ENCODE measurements around the gene NUP210L. TPM values are rescaled to one million over a fixed set of nuclear protein-coding genes. Genes with fewer than 3 reads are reported as not detected.

NUP210L gene
- total RNA-seq, 1 donor from 2014 or later: not detected

DNA sequence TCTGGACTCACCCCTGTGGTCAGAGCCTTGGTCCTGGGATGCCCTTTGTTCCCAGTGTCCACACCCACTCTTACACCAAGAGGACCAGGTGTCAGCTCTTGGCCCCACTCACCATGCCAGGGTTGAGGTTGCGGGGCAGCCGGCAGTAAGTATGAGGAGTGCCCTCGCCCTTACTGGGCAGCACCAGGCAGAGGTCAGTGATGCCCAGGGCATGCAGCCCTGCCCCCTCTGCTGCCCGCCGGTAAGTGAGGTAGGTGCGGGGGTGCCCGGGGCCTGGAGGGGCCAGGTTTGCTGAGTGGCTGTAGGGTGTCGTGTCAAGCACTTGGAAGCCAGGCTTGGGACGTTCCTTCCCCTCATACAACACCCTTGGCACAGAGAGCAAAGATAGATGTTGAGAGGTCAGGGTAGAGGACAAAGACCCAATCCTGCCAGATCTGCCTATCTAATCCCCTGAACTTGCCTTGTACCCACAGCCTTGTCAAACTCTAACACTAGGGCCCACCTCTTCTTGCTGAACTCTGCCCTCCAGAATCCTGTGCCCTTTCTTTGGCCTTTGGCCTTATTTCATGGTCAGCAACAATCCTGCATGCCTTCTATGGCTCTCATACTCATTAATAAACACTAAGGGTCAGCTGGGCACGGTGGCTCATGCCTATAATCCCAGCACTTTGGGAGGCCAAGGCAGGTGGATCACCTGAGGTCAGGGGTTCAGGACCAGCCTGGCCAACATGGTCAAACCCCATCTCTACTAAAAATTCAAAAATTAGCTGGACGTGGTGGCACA, 211.9 kb downstream of the NUP210L start:
- Histone ChIP-seq H3K4me3 (ENCODE audit: low read depth, low read length) (no peak overlapping the region), H3K36me3 (ENCODE audit: control insufficient read depth, insufficient read depth, low read length) (peaks cover 2% of the 10 kb centered on the region), H3K27me3 (ENCODE audit: control insufficient read depth, insufficient read depth, low read length) (no peaks in the 10 kb centered on the region)
- TF ChIP-seq, protein P1, sequence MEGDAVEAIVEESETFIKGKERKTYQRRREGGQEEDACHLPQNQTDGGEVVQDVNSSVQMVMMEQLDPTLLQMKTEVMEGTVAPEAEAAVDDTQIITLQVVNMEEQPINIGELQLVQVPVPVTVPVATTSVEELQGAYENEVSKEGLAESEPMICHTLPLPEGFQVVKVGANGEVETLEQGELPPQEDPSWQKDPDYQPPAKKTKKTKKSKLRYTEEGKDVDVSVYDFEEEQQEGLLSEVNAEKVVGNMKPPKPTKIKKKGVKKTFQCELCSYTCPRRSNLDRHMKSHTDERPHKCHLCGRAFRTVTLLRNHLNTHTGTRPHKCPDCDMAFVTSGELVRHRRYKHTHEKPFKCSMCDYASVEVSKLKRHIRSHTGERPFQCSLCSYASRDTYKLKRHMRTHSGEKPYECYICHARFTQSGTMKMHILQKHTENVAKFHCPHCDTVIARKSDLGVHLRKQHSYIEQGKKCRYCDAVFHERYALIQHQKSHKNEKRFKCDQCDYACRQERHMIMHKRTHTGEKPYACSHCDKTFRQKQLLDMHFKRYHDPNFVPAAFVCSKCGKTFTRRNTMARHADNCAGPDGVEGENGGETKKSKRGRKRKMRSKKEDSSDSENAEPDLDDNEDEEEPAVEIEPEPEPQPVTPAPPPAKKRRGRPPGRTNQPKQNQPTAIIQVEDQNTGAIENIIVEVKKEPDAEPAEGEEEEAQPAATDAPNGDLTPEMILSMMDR (IDR thresholded peaks at IDR 0.05; ENCODE audit: insufficient read depth, low read length, poor library complexity, severe bottlenecking): no peak
- no peak for DNase-seq (ENCODE audit: low read depth)

Other genes starting within 250 kb of the NUP210L start
- 12.2 and 12.7 TPM in 2 replicates for gene GATAD2B, start 232.1 kb downstream of the NUP210L start, total RNA-seq
- 25.1 and 42.8 TPM in 2 replicates for gene DENND4B, start 208.4 kb downstream of the NUP210L start, total RNA-seq
- gene CRTC2, start 196.5 kb downstream of the NUP210L start, total RNA-seq: 21.5 and 21.7 TPM in 2 replicates
- 219 and 246 TPM in 2 replicates for gene SLC39A1, start 191.5 kb downstream of the NUP210L start, total RNA-seq
- gene CREB3L4, start 187.2 kb downstream of the NUP210L start, total RNA-seq: 11.8 and 14.5 TPM in 2 replicates
- gene JTB, start 177.4 kb downstream of the NUP210L start, total RNA-seq: 220 and 242 TPM in 2 replicates
- gene RAB13, start 168.7 kb downstream of the NUP210L start, total RNA-seq: 46.3 and 48.7 TPM in 2 replicates
- 2,282 and 2,407 TPM in 2 replicates for gene RPS27, start 164.3 kb downstream of the NUP210L start, total RNA-seq
- 434 and 529 TPM in 2 replicates for gene TPM3, start 37.0 kb upstream of the NUP210L start, total RNA-seq
- gene CFAP141, start 51.3 kb upstream of the NUP210L start, total RNA-seq: not detected in 2 replicates
- 61.7 and 70.9 TPM in 2 replicates for gene UBAP2L, start 65.9 kb upstream of the NUP210L start, total RNA-seq
- gene HAX1, start 117.6 kb upstream of the NUP210L start, total RNA-seq: 106 and 117 TPM in 2 replicates
- not detected in 2 replicates for gene AQP10, start 166.0 kb upstream of the NUP210L start, total RNA-seq
- gene ATP8B2, start 170.5 kb upstream of the NUP210L start, total RNA-seq: 30.9 and 45.2 TPM in 2 replicates

All from kidney epithelial cell (primary cell).